ENCODE measurements around the gene GPX4. TPM values are rescaled to one million over a fixed set of nuclear protein-coding genes. Genes with fewer than 3 reads are reported as not detected.

GPX4 gene
- total and polyA plus RNA-seq, 2 donors (not counting 3 experiments of a cell fraction or from before 2014, with no cell fraction given), result 469 to 1,136 TPM

- TF ChIP-seq POLR2AphosphoS5 (IDR thresholded peaks at IDR 0.05; ENCODE audit: insufficient read depth, low read depth, low read length), result peak; percentile 11
- TF ChIP-seq MAX (IDR thresholded peaks at IDR 0.05; ENCODE audit: insufficient read depth, insufficient read length), result no peak
- dilution Hi-C loops (cut with MboI; ENCODE audit: extremely low pct_ligation_motif_present, low sequenced_read_pairs) (no loop called here), intact Hi-C loops (cut with micrococcal nuclease) (loop anchor here (10.0 kb wide), 1 partner anchor 171 kb away; no protein-coding TSS in a partner anchor)
- Histone ChIP-seq H4K20me1 (replicated peaks; ENCODE audit: control insufficient read depth, extremely low read depth, insufficient read depth, low read length) (no peaks in the 10 kb centered on the region), H3K4me1 (ENCODE audit: control insufficient read depth, extremely low read depth, insufficient read depth, low read length) (peaks cover 27% of the 10 kb centered on the region), H3K27me3 (ENCODE audit: control insufficient read depth in 2 of 2, insufficient read depth in 2 of 2, low read length in 2 of 2) (no peaks in the 10 kb centered on the region), H3K36me3 (ENCODE audit: control insufficient read depth in 2 of 2, extremely low read depth in 1 of 2, insufficient read depth in 2 of 2, low read length in 2 of 2) (peaks cover 9 to 29% of the 10 kb centered on the region in 2 experiments), H3K9ac (replicated peaks; ENCODE audit: extremely low read depth, insufficient read depth, low read length) (no peak overlapping the region), H3K27ac (ENCODE audit: insufficient read depth, low read depth, low read length) (no peak overlapping the region), H3K4me2 (ENCODE audit: insufficient read depth, low read length) (no peak overlapping the region), H3K4me3 (replicated peaks in 1 of 3; ENCODE audit: insufficient read depth in 1 of 3, low read depth in 1 of 3, low read length in 3 of 3) (no peak overlapping the region), H2AFZ (ENCODE audit: low read depth, low read length) (no peak overlapping the region), H3K79me2 (ENCODE audit: control insufficient read depth, insufficient read depth, low read length) (peaks cover 18% of the 10 kb centered on the region), H3K9me3 (replicated peaks; ENCODE audit: control insufficient read depth, insufficient read depth, low read length) (no peaks in the 10 kb centered on the region), H3K9me1 (replicated peaks; ENCODE audit: control insufficient read depth, extremely low read depth, insufficient read depth, low read length) (no peaks in the 10 kb centered on the region)
- ChIA-PET POLR2A (no interaction called here), CTCF (interaction anchor here (1.0 to 2.3 kb wide), 2 partner anchors 36 to 41 kb away, joined by 3 to 8 read pairs; no protein-coding TSS in a partner anchor)
- TSS peak; percentile 46 for BruUV-seq (replicated peaks)
- DNase-seq (ENCODE audit: low read depth, low spot score), result no peak
- no peak for FAIRE-seq
Measured at GRCh38 chr19:1105873-1106840, 2.4 kb downstream of the GPX4 start.

GRCh38 chr19:1106841-1107660 is 3.3 kb downstream of the GPX4 start:
- intact Hi-C loops (cut with micrococcal nuclease), result loop anchor here (10.0 kb wide), 1 partner anchor 172 kb away; no protein-coding TSS in a partner anchor
- dilution Hi-C loops (cut with MboI; ENCODE audit: extremely low pct_ligation_motif_present, low sequenced_read_pairs), result no loop called here
- Histone ChIP-seq H3K79me2 (ENCODE audit: control insufficient read depth, insufficient read depth, low read length) (peaks cover 18% of the 10 kb centered on the region), H2AFZ (ENCODE audit: low read depth, low read length) (no peak overlapping the region), H3K9me1 (replicated peaks; ENCODE audit: control insufficient read depth, extremely low read depth, insufficient read depth, low read length) (no peaks in the 10 kb centered on the region), H3K4me1 (ENCODE audit: control insufficient read depth, extremely low read depth, insufficient read depth, low read length) (peaks cover 19% of the 10 kb centered on the region), H3K27ac (ENCODE audit: insufficient read depth, low read depth, low read length) (no peak overlapping the region), H4K20me1 (replicated peaks; ENCODE audit: control insufficient read depth, extremely low read depth, insufficient read depth, low read length) (no peaks in the 10 kb centered on the region), H3K27me3 (ENCODE audit: control insufficient read depth in 2 of 2, insufficient read depth in 2 of 2, low read length in 2 of 2) (no peaks in the 10 kb centered on the region), H3K9ac (replicated peaks; ENCODE audit: extremely low read depth, insufficient read depth, low read length) (no peak overlapping the region), H3K9me3 (replicated peaks; ENCODE audit: control insufficient read depth, insufficient read depth, low read length) (no peaks in the 10 kb centered on the region), H3K36me3 (ENCODE audit: control insufficient read depth in 2 of 2, extremely low read depth in 1 of 2, insufficient read depth in 2 of 2, low read length in 2 of 2) (peaks cover 10 to 29% of the 10 kb centered on the region in 2 experiments), H3K4me3 (replicated peaks in 1 of 3; ENCODE audit: insufficient read depth in 1 of 3, low read depth in 1 of 3, low read length in 3 of 3) (no peak overlapping the region), H3K4me2 (ENCODE audit: insufficient read depth, low read length) (no peak overlapping the region)
- TF ChIP-seq JUN (IDR thresholded peaks at IDR 0.05; ENCODE audit: borderline replicate concordance, insufficient read depth, insufficient read length, low read depth), result no peak
- no peak for TF ChIP-seq GATA2 (IDR thresholded peaks at IDR 0.05; ENCODE audit: insufficient read depth, insufficient read length, low read depth, low read length)
- no peak for TF ChIP-seq POLR2A (IDR thresholded peaks at IDR 0.05; ENCODE audit: low read depth, low read length)
- TF ChIP-seq, protein P1, sequence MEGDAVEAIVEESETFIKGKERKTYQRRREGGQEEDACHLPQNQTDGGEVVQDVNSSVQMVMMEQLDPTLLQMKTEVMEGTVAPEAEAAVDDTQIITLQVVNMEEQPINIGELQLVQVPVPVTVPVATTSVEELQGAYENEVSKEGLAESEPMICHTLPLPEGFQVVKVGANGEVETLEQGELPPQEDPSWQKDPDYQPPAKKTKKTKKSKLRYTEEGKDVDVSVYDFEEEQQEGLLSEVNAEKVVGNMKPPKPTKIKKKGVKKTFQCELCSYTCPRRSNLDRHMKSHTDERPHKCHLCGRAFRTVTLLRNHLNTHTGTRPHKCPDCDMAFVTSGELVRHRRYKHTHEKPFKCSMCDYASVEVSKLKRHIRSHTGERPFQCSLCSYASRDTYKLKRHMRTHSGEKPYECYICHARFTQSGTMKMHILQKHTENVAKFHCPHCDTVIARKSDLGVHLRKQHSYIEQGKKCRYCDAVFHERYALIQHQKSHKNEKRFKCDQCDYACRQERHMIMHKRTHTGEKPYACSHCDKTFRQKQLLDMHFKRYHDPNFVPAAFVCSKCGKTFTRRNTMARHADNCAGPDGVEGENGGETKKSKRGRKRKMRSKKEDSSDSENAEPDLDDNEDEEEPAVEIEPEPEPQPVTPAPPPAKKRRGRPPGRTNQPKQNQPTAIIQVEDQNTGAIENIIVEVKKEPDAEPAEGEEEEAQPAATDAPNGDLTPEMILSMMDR (IDR thresholded peaks at IDR 0.05; ENCODE audit: extremely low read depth in 1 of 2, insufficient read depth in 1 of 2, low read depth in 1 of 2, low read length in 2 of 2), result peak in 1 of 2 donors; percentile 3
- FAIRE-seq (no peak), DNase-seq (ENCODE audit: low read depth, low spot score) (no peak)
- POLR2A ChIA-PET, result no interaction called here
- CTCF ChIA-PET, result interaction anchor here (1.2 kb wide), 1 partner anchor 37 kb away, joined by 3 read pairs; no protein-coding TSS in a partner anchor
- BruUV-seq (replicated peaks), result no TSS peak

Measured in endothelial cell of umbilical vein (primary cell).